ENCODE measurements around the gene DNAH7.

The DNAH7 gene

DNA sequence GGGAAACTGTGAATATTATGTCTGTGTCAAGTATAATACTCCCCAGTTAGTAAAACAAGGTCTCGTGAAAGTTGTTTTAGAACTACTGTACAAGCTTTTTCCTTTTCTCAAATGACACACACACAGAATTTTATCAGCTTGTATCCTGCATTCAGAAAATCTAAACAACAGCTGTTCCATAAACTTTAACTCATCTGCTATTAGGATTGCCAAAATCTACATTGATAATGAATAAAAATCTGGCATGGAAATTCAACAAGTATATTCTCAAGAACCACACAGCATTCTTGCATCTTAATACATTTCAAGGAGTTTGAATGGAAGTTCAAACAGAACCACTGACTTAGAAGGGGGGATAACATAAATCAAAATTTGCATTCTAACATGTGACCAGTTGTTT, 260.4 kb downstream of the DNAH7 start:
- no peak for DNase-seq (ENCODE audit: low spot score)

DNA sequence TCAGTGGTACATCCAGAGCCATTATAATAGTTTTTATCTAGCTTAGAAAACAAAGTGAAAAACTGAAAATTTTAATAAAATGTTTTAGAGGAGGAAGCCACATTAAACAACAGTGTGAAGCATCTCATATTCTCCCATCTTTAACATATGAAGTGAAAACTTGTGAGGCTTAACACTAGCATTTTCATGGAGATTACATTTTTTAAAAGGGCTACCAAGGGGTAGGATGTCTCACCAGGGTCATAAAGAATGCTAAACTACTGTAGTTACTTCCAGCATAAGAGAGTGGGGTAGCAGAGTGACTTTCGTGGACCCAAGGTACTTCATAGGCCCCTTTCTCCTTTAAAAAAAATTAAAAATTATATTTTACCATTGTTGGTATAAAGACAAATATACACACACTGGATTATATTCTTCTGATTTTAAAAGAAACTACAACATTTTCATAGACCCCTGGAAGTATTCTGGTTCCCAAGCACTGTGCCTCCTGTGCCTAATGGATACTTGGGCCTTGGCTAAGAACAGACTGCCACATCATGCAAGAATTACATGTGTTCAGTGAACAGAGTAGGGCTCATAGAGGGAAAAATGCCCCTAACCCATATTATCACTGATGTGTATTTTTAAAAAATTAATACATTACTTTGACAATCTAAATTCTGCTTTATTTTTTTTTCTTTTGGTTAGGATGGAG, 263.2 kb downstream of the DNAH7 start:
- DNase-seq (ENCODE audit: low spot score) = no peak

DNA sequence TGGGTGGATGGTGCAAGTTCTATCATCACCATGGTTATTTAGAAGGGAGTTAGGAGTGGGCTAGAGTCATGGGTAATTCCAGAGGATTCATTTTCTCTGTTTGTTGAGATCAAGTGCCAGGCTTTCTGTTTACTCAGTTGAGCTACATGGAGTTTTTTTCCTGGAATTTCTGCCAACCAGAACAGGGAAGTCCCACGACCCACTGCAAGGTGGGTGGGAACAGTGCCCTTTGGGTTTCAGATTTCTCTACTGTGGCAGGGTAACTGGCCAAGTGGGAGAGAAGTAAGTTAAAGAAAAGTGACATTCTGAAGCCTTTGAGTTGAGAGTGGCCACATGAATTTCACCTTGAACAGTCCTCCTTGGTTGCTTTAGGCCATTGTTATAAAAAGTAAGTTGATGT, 272.8 kb downstream of the DNAH7 start:
- DNase-seq (ENCODE audit: low spot score) = no peak

DNA sequence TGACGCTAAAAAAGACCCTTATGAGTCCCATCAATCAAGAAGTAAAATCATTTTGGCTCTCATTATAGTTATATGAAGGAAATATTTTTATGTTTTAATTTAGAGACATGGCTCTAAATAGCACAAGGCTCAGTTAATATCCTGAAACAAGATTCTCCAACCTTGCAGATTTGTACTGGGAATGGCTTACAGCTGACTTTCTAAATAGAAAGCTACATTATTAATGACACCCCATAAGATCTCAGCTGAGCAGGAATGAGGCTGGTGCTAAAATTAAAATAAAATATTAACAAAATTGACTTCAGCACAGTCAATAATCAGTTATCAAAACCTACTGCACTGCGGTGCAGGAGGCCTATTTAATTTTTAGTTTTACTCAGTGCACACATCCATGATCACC, 274.8 kb downstream of the DNAH7 start:
- no peak for DNase-seq (ENCODE audit: low spot score)

DNA sequence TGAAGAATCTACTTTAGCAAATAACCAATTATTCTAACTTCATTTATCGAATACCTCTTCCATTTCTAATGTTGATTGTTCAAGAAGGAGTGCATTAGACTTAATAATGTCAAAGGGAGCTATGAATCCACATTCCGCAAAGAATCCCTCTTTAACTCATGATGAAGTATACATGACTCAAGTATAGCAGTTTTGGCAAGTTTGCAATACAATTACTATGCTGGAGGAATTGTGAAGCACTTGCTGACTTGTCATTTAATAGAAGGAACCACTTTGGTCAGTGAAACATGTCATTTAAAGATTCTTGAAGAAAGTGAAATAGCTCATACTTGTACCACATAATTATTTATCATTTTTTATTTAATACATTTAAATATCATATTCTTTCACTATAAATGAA, 286.5 kb downstream of the DNAH7 start:
- no peak for DNase-seq (ENCODE audit: low spot score)

DNA sequence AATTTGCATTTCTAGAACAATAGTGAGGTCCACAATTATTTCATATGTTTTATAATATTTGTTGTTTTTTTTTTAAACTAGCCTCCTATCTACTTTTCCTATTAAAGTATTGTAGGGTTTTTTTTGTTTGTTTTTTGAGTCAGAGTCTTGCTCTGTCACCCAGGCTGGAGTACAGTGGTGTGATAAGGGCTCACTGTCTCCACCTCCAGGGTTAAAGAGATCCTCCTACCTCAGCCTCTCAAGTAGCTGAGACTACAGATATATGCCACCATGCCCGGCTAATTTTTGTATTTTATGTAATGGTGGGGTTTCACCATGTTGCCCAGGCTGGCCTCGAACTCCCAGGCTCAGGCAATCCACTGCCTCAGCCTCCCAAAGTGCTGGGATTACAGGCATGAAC, 289.1 kb downstream of the DNAH7 start:
- no peak for DNase-seq (ENCODE audit: low spot score)

DNA sequence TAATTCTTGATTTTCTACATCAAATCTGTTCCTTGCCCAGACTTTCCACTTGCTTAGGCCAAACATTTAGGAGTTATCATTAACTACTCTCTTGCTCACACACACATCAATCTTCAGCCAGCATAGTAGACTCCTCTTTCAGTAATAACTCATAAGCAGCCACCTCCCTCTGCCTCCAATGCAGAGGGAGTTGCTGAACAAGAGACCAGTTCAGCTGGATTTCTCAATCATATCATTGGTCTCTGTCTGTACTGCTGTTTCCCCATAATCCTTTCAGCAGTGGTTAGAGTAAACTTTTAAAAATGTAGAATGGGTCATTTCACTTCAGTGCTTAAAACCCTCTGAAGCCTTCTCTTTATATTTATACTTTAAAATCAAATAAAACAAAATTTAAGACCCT, 298.7 kb downstream of the DNAH7 start:
- DNase-seq (ENCODE audit: low spot score) = no peak

DNA sequence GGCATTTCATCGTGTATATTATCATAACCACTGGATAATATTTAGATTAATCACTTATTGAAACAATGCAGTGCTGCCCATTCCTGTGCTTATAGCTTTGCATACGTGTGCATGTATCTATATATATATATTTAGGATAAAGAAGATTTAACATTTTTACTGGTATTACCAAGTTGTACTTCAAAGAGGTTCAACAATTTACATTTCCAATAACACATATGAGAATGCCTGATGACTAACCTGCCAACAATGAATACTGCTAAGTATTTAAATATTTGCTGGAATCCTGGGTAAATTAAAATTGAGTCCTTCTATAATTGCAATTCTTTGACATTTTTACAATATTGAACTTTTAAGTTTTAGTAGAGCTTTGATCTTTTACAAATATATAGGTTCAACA, 300.2 kb downstream of the DNAH7 start:
- no peak for DNase-seq (ENCODE audit: low spot score)

DNA sequence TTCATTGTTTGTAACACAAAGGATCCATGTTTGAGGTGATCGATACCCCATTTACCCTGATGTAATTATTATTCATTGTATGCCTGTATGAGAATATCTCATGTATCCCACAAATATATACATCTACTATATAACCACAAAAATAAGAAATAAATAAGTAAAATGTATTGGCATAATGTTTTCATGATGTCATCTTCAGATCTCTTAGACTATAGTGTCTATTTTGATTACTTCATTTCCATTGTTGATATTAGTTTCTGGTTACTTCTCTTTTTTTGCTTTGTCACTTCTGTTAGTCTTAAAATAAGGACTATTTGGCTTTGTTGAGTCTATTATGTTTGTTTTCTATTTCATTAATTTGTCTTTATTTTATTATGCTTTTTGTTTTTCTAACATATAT, 301.9 kb downstream of the DNAH7 start:
- no peak for DNase-seq (ENCODE audit: low spot score)

DNA sequence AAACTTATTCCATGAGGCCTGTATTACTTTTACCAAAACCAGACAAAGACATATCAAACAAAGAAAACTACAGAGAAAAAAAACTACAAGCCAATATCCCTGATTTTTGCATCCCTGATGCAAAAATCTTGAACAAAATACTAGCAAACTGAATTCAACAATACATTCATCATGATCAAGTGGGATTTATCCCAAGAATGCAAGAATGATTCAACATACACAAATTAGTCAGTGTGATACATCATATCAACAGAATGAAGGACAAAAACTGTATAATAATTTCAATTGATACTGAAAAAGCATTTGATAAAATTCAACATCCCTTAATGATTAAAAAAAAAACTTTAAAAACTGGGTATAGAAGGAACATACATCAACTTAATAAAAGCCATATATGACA, 304.8 kb downstream of the DNAH7 start:
- DNase-seq (ENCODE audit: low spot score) = no peak

DNA sequence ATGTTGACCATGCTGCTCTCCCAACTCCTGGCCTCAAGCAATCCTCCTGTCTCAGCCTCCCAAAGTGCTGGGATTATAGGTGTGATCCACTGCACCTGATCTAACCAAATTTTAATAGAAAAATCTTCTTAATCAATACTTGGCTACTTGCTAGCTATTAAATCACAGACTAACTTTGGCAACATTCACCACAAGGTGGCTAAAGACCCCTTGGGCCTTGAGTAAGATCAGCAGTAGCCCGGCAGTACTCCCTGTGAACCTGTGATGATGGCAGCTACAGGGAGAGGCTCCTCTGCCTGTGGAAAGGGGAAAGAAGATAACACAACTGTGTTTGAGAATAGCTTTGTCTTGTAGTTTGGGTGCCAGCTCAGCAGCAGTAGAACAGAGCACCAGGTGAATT, 308.8 kb downstream of the DNAH7 start:
- DNase-seq (ENCODE audit: low spot score) = no peak

DNA sequence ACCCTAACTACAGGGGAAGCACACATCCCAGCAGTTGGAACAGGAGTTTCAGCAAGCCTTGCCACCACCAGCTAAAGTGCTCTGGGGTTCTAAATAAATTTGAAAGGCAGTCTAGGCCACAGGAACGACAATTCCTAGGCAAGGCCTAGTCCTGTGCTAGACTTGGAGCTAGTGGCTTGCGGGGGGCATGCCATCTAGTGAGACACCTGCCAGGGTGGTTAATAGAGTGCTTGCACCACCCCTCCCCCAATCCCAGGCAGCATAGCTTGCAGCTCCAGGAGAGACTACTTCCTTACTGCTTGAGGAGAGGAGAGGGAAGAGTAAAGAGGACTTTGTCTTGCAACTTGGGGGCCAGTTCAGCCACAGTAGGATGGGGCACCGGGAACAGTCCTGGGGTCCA, 309.8 kb downstream of the DNAH7 start:
- DNase-seq (ENCODE audit: low spot score) = no peak

DNA sequence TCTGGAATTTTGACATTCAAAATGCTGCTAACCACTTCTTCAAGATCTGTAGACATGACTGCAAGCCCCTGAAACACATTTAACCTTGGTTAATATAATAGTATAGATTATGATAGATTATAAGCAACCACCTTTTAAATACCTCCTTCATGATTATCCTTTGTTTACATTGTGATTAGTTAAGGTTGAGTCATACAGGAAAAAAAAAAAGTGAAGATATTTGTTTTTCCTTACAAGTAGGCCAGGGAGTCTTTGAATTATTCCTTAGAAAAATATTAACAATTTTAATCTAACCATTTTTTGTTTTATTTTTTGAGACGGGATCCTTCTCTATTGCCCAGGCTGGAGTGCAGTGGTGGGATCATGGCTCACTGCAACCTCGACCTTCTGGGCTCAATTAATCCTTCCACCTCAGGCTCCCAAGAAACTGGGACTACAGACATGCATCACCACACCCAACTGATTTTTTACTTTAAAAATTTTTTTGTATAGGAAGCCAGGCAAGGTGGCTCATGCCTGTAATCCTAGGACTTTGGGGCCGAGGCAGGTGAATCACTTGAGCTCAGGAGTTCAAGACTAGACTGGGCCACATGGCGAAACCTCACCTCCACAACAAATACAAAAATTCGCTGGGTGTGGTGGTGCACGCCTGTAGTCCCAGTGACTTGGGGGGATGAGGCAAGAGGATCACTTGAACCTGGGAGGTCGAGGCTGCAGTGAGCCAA, 312.3 kb downstream of the DNAH7 start:
- DNase-seq (ENCODE audit: low spot score) = no peak

DNA sequence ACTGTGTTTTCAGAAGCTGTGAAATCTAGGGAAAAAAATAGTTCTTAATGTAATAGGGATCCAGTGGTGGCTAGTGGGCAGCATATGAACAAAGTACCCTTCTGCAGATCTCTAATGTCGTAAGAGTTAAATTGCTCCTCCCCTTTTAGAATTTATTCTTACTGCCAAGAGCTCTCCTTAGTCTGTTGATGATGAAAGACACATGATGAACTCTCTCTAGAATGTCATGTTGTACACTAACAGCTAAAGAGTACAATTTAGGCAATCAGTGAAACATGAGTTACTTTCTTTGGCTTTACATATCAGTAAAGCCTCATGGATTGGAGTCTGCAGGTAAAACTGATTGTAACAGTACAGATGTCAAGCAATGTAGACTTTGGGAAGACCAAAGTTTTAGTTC, 327.4 kb downstream of the DNAH7 start:
- DNase-seq (ENCODE audit: low spot score) = no peak

DNA sequence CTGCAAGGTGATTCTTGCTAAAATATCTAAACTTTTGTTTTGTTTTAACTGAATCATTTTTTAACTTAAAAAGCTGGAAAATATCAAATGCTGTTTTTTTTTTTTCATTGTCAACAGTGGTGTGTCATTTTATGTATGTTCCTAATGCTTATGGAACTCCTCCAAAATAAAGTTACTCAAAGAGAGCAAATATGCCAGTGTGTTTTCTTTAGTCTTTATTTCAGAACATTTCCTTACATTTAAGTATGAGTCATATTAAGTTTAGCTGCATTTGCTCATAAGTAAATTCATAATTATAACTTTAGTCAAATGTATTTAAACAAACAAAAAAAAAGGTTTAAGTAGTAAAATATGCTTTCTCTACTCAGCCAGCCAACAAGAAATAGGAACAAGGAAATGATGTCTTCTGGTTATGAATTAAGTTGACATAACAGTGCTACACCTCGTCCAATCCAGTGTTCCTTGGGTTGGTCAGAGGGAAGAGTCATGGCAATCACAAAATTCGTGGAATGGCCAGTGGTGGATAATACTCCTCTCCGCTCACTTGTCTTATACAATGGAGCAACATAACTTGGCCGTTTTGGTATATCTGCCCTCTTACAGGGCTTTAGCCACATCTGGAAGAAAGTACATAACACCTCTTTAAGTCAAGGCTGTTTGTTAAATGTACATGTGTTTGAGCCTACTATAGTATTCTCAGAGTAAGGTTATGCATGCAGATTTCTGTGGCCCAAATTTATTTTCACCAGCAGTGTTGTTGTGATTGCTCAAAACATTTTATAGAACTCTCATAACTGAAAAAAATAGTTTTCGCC, 330.9 kb downstream of the DNAH7 start:
- no peak for DNase-seq (ENCODE audit: low spot score)

DNA sequence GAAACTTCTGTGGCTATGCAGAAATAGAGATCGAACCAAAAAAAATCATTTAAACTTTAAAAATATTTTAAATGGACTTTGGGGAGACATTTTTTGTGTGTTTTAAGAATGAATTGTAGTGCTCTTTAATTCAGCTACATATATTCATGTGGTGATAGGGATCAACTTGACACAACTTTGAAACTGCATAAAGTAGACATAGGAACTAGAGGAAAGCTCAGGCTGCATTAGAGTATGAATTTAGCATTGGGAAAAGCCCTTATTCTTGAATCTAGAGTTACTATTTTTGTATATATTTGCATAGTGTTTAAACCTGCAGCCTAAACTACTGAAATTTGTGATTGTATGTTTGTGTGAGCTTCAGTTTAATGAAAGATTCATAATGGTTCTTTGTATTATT, 333.3 kb downstream of the DNAH7 start:
- no peak for DNase-seq (ENCODE audit: low spot score)

DNA sequence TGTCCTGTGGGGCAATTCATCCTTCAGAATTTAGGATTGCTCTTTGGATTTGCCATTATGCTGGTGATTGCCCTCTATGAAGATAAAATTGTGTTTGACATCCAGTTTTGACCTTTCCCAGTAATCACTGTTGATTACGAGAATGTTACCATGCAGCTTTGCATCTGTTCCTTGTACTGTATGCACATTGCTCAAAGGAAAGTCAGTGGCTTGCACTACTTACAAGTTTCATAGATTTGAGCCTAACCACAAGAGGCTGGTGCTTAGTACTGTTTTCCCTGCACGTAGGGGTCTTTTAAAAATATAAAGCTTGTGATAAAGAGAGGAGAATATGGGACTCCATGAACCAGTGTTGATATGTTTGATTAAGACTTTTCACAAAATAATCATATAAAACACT, 333.7 kb downstream of the DNAH7 start:
- no peak for DNase-seq (ENCODE audit: low spot score)

DNA sequence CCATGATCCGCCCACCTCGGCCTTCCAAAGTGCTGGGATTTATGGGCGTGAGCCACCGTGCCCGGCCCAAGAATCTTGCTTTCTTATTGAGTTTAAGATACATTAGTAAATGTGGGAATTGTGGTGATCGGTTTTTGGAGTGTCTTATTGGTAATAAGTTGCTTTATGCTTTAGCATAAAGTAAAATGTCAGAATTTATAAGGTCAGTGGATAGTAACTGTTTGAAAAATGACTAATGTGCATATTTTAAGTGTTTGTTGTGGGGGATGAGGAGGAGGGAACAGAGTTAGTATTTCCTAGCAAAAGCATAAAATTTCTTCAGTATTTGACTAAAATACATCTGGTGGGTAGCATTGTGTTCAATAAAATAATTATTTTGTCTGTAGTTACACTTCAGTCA, 334.2 kb downstream of the DNAH7 start:
- DNase-seq (ENCODE audit: low spot score) = no peak

DNA sequence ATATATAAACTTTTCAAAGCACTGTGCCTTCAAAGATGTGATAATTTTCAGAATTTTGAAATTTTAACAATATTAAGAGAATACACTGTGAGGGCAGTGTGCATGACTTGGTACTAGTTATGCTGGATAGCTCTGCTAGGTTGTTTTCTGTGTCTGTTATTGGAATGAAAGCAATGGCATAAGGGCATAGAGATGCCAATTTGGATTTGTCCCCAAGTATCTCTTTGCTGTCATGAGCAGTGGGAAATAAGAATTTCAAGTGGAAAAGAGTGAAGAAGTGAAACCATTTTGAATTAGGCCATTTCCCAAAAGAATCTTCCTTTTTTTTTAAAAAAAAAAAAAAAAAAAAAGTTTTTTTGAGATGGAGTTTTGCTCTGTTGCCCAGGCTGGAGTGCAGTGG, 334.8 kb downstream of the DNAH7 start:
- DNase-seq (ENCODE audit: low spot score) = no peak

DNA sequence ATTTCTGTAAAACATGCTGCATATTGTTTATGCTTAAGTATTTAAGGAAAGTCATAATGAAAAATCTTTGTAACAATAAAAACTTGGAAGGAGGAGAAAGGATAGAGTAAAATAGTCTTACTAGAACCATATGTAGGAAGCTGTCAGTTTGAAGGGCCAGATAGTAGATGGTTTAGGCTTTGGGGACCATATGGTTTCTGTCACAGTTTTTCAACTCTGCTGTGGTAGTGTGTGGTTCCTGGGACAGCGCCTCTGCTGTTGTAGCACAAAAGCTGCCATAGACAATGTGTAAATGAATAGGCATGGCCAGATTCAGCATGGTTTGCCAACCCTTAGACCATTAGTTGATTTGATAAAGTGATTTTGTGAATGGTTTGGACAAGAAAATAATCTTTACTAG, 336.1 kb downstream of the DNAH7 start:
- no peak for DNase-seq (ENCODE audit: low spot score)

DNA sequence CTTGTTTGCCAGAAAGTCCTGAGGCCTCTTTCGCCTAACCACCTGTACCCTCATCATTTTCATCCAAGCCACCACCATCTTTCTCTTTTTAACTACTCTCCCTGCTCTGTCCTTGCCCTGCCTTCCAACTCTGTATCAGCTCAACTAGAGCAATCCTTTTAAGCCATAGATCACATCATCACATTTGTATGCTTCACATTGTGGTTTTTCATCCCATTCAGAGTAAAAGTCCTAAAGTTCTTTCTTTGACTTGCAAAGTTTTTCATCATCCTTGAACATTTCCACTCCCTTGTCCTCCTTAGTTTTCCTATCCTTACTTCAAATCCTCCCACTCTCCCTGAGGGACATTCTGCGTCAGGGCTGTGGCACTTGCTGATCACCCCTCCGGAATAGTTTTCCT, 337.7 kb downstream of the DNAH7 start:
- no peak for DNase-seq (ENCODE audit: low spot score)

DNA sequence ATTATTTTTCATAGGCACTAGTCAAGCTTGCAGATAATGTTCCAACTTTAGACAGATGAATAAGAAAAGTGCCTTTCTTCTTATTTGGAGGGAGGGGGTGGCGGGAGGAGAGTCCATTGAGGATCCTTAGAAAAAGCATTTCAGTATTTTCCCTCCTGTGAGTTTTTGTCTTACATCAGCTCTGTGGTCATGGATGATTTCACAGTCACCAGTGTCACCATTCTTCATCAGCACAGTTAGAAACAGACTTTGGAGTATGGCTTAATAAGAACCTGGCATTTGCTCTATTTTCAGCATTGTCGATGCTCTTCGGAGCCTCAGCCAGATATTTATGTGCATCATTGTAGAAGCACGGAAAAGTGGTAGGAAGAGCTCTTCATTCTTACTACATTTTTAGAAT, 341.5 kb downstream of the DNAH7 start:
- no peak for DNase-seq (ENCODE audit: low spot score)

DNA sequence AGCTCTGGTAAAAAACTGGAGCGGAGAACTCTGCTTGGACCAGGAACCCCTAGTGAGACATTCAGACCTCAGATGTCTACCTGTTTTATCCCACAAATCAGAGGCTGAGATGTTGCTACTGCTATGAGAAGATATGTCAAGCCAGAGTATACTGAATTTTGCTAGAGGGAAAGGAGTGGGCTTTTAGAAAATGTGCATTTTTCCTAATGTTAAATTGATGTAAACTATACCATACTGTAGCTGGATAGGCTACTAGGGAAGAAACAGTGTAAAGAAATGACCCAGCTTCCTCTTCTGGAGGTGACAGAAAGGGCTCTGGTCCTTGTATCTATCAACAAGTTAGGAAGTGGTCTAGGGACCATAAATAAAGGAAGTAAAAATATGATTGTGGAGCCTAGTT, 346.6 kb downstream of the DNAH7 start:
- no peak for DNase-seq (ENCODE audit: low spot score)
